K562 (cell line): ENCODE data around the gene CLASP1. TPM values are rescaled to one million over a fixed set of nuclear protein-coding genes. Genes with fewer than 3 reads are reported as not detected.

Source experiments
- ATAC-seq: fragments of 200-7000 bp; cut with Tn5 transposase; 3 replicates; pipeline ENCODE4 v1.9.1; 2020; ENCODE audit warnings: moderate library complexity
- BruUV-seq: library from RNA; stranded (reverse); fragments of 400-500 nt; replicated peaks from 2 replicates; lab custom pipeline; 2021; lab: Mats Ljungman, UMichigan
- CTCF ChIA-PET: fragments of 300-600 bp; formaldehyde crosslinking; extraction: SDS; loops from one replicate; lab custom pipeline; 2021; ENCODE audit warnings: low intra/inter-chr PET ratio; lab: Yijun Ruan, JAX
- POLR2A ChIA-PET: fragments of 300-600, 350-650 bp; sonication (Branson Sonifier 250); formaldehyde crosslinking; extraction: SDS; loops from one replicate; lab custom pipeline; 2021; ENCODE audit warnings: antibody characterized with exemption, inconsistent platforms; lab: Yijun Ruan, JAX
- DNase-seq, 4 experiments: peaks; one replicate each; pipeline versions ENCODE4 v3.0.0 to v3.0.0-alpha.2; 2011 to 2018; ENCODE audit warnings: low spot score in 3 of 4, mixed read lengths in 3 of 4; ENCODE audit errors: extremely low read depth in 1 of 4
- FAIRE-seq: peaks from 2 replicates; lab custom pipeline; 2011; peaks lifted over from hg19 to GRCh38; lab: Jason Lieb, UNC
- H2AFZ ChIP-seq: 2 replicates; pipeline ENCODE4 v1.6.0; 2011; ENCODE audit warnings: low read depth, low read length, control low read depth, inconsistent platforms
- H3K27ac ChIP-seq: fragments of 200-600 bp; 3 replicates; pipeline ENCODE4 v1.8.0; 2011; ENCODE audit warnings: low read depth, mild to moderate bottlenecking, control low read depth, inconsistent platforms, low read length, moderate library complexity, mixed read lengths; ENCODE audit errors: extremely low read depth
- H3K27me3 ChIP-seq, 2 experiments: fragments of 300-600 bp in 1 of 2; 2 replicates in 1 of 2; 3 replicates in 1 of 2; pipeline versions ENCODE4 v1.6.0 to v1.8.0; 2011; ENCODE audit warnings: inconsistent platforms in 2 of 2, low read length in 2 of 2, mild to moderate bottlenecking in 1 of 2, mixed read lengths in 1 of 2, moderate library complexity in 1 of 2; ENCODE audit not compliant: control insufficient read depth in 2 of 2, insufficient read depth in 2 of 2
- H3K36me3 ChIP-seq: fragments of 300-600 bp; 3 replicates; pipeline ENCODE4 v1.8.0; 2011; ENCODE audit warnings: mild to moderate bottlenecking, low read length, inconsistent platforms; ENCODE audit not compliant: control insufficient read depth, insufficient read depth
- H3K4me1 ChIP-seq, 2 experiments: fragments of 200-600 bp in 1 of 2; replicated peaks in 1 of 2; 2 replicates in 1 of 2; 3 replicates in 1 of 2; pipeline versions ENCODE4 v1.5.1 to v1.8.0; 2011; ENCODE audit warnings: inconsistent platforms in 2 of 2, low read length in 2 of 2, mild to moderate bottlenecking in 1 of 2, mixed read lengths in 1 of 2, moderate library complexity in 1 of 2; ENCODE audit not compliant: control insufficient read depth in 2 of 2, insufficient read depth in 2 of 2
- H3K4me2 ChIP-seq: 2 replicates; pipeline ENCODE4 v1.6.1; 2011; ENCODE audit warnings: low read length, control low read depth, inconsistent platforms, mixed read lengths; ENCODE audit not compliant: insufficient read depth
- H3K4me3 ChIP-seq: fragments of 200-600 bp; sonication (generic), shearing (Covaris generic); 2 replicates; pipeline ENCODE4 v1.5.1; 2016; ENCODE audit warnings: control low read depth, inconsistent platforms
- H3K79me2 ChIP-seq: fragments of 200-600 bp; 3 replicates; pipeline ENCODE4 v1.8.0; 2011; ENCODE audit warnings: low read length, inconsistent platforms; ENCODE audit not compliant: control insufficient read depth, insufficient read depth
- H3K9ac ChIP-seq, 2 experiments: 2 replicates each; pipeline versions ENCODE4 v1.6.0 to v1.6.1; 2011; ENCODE audit warnings: low read depth in 2 of 2, low read length in 2 of 2, control low read depth in 1 of 2, inconsistent platforms in 1 of 2, mild to moderate bottlenecking in 1 of 2, mixed read lengths in 1 of 2; ENCODE audit not compliant: insufficient read depth in 1 of 2
- H3K9me1 ChIP-seq: one replicate; pipeline ENCODE4 v1.6.0; 2011; ENCODE audit warnings: inconsistent platforms, mild to moderate bottlenecking, low read length, moderate library complexity; ENCODE audit not compliant: control insufficient read depth, insufficient read depth
- H3K9me3 ChIP-seq: replicated peaks from 2 replicates; pipeline ENCODE4 v1.5.1; 2011; ENCODE audit warnings: low read depth, low read length, inconsistent platforms; ENCODE audit not compliant: control insufficient read depth, insufficient read depth
- H4K20me1 ChIP-seq: replicated peaks from 2 replicates; pipeline ENCODE4 v1.6.1; 2011; ENCODE audit warnings: low read length, inconsistent platforms, mixed read lengths; ENCODE audit not compliant: control insufficient read depth, insufficient read depth
- ATF7 ChIP-seq: fragments of 450-650 bp; IDR thresholded peaks from 2 replicates; pipeline ENCODE4 v1.7.1; 2014; ENCODE audit warnings: mild to moderate bottlenecking, moderate library complexity
- FOXO4 ChIP-seq: fragments of 450-650 bp; formaldehyde crosslinking; IDR thresholded peaks from 2 replicates; pipeline ENCODE4 v1.4.0; 2020; ENCODE audit warnings: mild to moderate bottlenecking, moderate library complexity
- HEY1 ChIP-seq: fragments of 250-450 bp; sonication (Bioruptor Pico); IDR thresholded peaks from 2 replicates; pipeline ENCODE4 v1.5.0; 2020; ENCODE audit warnings: mild to moderate bottlenecking, moderate library complexity, borderline replicate concordance
- JUN ChIP-seq, 2 experiments: sonication (generic) in 1 of 2; formaldehyde crosslinking in 1 of 2; IDR thresholded peaks; 2 replicates each; pipeline versions ENCODE4 v1.6.1 to v1.8.0; 2012 to 2022; ENCODE audit warnings: borderline replicate concordance in 2 of 2, mild to moderate bottlenecking in 2 of 2, improper control_type of control experiment in 1 of 2, low read depth in 1 of 2, low read length in 1 of 2, missing genetic modification reagents in 1 of 2
- JUNB ChIP-seq: fragments of 450-650 bp; formaldehyde crosslinking; conservative IDR thresholded peaks from 2 replicates; pipeline ENCODE4 v1.4.0; 2020; ENCODE audit warnings: mild to moderate bottlenecking
- KHSRP ChIP-seq: fragments of 450-650 bp; IDR thresholded peaks from 2 replicates; pipeline ENCODE4 v1.6.1; 2017
- MED1 ChIP-seq: sonication (generic); formaldehyde crosslinking; IDR thresholded peaks from 2 replicates; pipeline ENCODE4 v1.8.1; 2023; ENCODE audit warnings: missing genetic modification reagents, borderline replicate concordance
- PATZ1 ChIP-seq: fragments of 250-450 bp; sonication (Bioruptor Pico); IDR thresholded peaks from 2 replicates; pipeline ENCODE4 v1.5.0; 2020; ENCODE audit warnings: mild to moderate bottlenecking, borderline replicate concordance
- POLR2A ChIP-seq: fragments of 450-650 bp; conservative IDR thresholded peaks from 2 replicates; pipeline ENCODE4 v1.6.1; 2016
- RREB1 ChIP-seq: fragments of 250-450 bp; sonication (Bioruptor Pico); IDR thresholded peaks from 2 replicates; pipeline ENCODE4 v1.4.0; 2020
- SMAD1 ChIP-seq: fragments of 150-350 bp; IDR thresholded peaks from 2 replicates; pipeline ENCODE4 v1.6.1; 2014; ENCODE audit warnings: low read length, low read depth; ENCODE audit not compliant: partially characterized antibody
- SP2 ChIP-seq: IDR thresholded peaks from 2 replicates; pipeline ENCODE4 v1.6.1; 2011; ENCODE audit warnings: mild to moderate bottlenecking, low read depth, low read length, moderate library complexity; ENCODE audit not compliant: poor library complexity, severe bottlenecking; ENCODE audit errors: extremely low read depth
- WGBS: fragments of 100-300 bp; shearing (Covaris generic); methylation state at CpG from one replicate; pipeline ENCODE4 v1.1.6; 2016; ENCODE audit warnings: low coverage, mixed read lengths; ENCODE audit not compliant: insufficient coverage; ENCODE audit errors: missing lambda C conversion rate; 5-methylcytosine and 5-hydroxymethylcytosine counted together
- in situ Hi-C: fragments of 300-500 bp; cut with MboI; formaldehyde crosslinking; loops from 4 replicates; pipeline ENCODE4 v1.15.0; 2018; ENCODE audit warnings: inconsistent platforms, mixed read lengths
- intact Hi-C: fragments of 100-400 bp; cut with micrococcal nuclease; formaldehyde crosslinking; loops from 2 replicates; pipeline ENCODE4 v1.14.2; 2022
- polyA plus RNA-seq, 8 experiments: library from polyadenylated mRNA; depleted of rRNA in 4 of 8; stranded (reverse) in 5 of 8; unstranded in 3 of 8; fragments of >200 nt; fragmentation: Nextera tagmentation in 2 of 8; fragmentation: Illumina TruSeq in 1 of 8; extraction: Ambion mirVana in 2 of 8; extraction: Trizol in 1 of 8; gene quantifications; 2 replicates each; pipeline versions ENCODE4 v1.2.1 to v1.2.3, GENCODE V29; 2011 to 2014; ENCODE audit warnings: inconsistent platforms in 1 of 8, missing spikeins in 1 of 8
- total RNA-seq, 7 experiments: library from RNA; depleted of rRNA in 6 of 7; stranded (reverse); fragments of >200 nt in 6 of 7; fragmentation: Illumina TruSeq in 2 of 7; extraction: Trizol in 2 of 7; gene quantifications; 2 replicates each; pipeline versions ENCODE4 v1.2.1 to v1.2.3, GENCODE V29; 2011 to 2021; ENCODE audit warnings: low replicate concordance in 1 of 7

CLASP1 gene
- total and polyA plus RNA-seq, 9 of the 15 experiments (the other 6 are each of a cell fraction or from before 2014, with no cell fraction given): 1.7 to 40.3 (median 20.7) TPM

GRCh38 chr2:121351521-121352318 lies 297.5 kb downstream of the CLASP1 start:
- Histone ChIP-seq H3K79me2 (no peaks in the 10 kb centered on the region), H3K4me1 (no peaks in the 10 kb centered on the region), H3K27me3 (no peaks in the 10 kb centered on the region), H3K9me1 (no peaks in the 10 kb centered on the region), H3K9me3 (no peaks in the 10 kb centered on the region), H2AFZ (no peak overlapping the region), H3K36me3 (peaks cover 88% of the 10 kb centered on the region), H3K4me3 (no peak overlapping the region), H3K4me2 (no peak overlapping the region), H3K27ac (no peak overlapping the region), H3K9ac (no peak overlapping the region), H4K20me1 (no peaks in the 10 kb centered on the region)
- CTCF ChIA-PET: interaction anchor here (0.6 kb wide), 1 partner anchor 94 kb away, joined by 3 read pairs; no protein-coding TSS in a partner anchor
- intact Hi-C loops (no loop called here), in situ Hi-C loops (no loop called here)
- no peak for FAIRE-seq
- 87% methylated on average over 17 of the region's 17 CpGs for WGBS
- ATAC-seq: no peak
- POLR2A ChIA-PET: interaction anchor here (0.6 to 1.0 kb wide), 3 partner anchors 113 to 277 kb away, joined by 3 read pairs; partner anchors contain the start of gene RNU4ATAC
- no peak for DNase-seq
- no TSS peak for BruUV-seq
- TF ChIP-seq ATF7 (no peak), HEY1 (CRISPR knock-in tag) (no peak), KHSRP (no peak), SMAD1 (no peak), JUNB (CRISPR knock-in tag) (no peak), MED1 (no peak), RREB1 (CRISPR knock-in tag) (no peak), FOXO4 (CRISPR knock-in tag) (no peak), PATZ1 (CRISPR knock-in tag) (no peak), SP2 (no peak), POLR2A (no peak), JUN (IDR thresholded peaks at IDR 0.05; ENCODE audit: borderline replicate concordance, low read depth, low read length) (no peak), JUN (CRISPR knock-in tag; IDR thresholded peaks at IDR 0.05; ENCODE audit: borderline replicate concordance) (no peak)
